Islet of Langerhans (tissue), 1 donor: ENCODE measurements around the gene CACNA1E.
A peak's percentile ranks its signal among the peaks of the same experiment; 100 is the strongest.

ENCODE experiments used
- FAIRE-seq: peaks from one replicate; lab custom pipeline; 2011; peaks lifted over from hg19 to GRCh38; lab: Jason Lieb, UNC

Gene CACNA1E

DNA sequence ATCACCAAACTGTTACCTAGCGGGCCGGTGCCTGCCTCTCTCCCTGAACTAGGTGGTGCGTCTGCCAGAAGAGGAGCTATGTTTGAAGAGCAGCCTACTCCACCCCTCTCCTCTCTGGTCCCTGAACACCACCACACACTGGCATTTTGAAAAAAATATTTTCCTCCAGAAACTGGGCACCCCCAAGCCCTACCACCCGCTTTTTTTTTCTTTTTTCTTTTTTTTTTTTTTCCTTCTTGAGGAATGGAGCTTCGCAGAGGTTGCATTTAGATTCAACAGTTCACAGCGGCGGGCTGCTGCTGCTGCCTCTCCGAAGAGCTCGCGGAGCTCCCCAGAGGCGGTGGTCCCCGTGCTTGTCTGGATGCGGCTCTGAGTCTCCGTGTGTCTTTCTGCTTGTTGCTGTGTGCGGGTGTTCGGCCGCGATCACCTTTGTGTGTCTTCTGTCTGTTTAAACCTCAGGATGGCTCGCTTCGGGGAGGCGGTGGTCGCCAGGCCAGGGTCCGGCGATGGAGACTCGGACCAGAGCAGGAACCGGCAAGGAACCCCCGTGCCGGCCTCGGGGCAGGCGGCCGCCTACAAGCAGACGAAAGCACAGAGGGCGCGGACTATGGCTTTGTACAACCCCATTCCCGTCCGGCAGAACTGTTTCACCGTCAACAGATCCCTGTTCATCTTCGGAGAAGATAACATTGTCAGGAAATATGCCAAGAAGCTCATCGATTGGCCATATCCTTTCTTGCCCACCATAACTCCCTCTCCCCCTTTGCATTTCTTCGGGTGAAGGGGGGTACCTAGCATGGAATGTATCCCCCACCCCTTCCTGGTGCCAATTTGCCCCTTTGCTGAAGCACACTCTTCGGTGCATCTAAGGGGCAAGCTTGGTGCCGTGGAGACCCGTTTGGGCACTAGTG lies at the start of gene CACNA1E:
Gene CACNA1E (plus strand): TSS at position 233 of the 911 bp plus-strand sequence. CDS start 228 bp downstream, at position 461.
- FAIRE-seq: no peak

DNA sequence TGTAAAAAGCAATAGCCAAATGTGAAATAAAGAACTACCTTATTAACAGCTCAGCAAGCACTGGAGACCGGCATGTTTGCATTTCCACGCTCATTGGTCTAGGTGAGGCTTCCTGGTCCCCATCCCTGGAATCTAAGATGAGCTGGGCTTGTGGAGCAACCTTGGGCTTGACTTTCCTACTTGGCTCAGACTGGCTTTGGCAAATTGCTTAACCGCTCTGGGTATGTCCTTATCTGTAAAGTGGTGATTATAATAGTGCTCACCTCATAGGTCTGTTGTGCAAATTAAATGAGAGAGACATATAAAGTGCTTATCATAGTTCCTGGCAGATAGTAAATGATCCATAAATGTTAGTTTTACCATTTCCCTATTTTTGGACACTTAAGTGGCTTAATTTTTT lies 49.4 kb upstream of the CACNA1E start:
- FAIRE-seq: no peak

DNA sequence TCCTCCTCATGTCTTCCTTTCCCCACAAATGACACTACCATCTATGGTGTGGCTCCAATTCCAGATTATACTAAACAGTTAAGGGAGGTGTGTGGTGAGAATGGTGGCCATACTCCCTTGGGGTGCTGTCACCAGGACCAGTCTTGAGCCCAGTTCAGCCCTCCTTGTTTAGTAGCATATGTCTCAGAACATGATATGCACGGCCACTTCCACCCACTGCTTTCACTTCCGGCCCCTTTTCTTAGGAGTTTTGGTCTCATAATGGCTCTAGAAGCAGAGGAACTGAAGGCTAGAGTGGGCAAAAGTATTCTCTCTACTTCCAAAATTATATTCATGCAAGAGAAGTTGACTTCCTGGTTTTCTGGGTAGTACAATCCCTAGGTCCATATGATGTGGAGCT lies 45.3 kb upstream of the CACNA1E start:
- no peak for FAIRE-seq

DNA sequence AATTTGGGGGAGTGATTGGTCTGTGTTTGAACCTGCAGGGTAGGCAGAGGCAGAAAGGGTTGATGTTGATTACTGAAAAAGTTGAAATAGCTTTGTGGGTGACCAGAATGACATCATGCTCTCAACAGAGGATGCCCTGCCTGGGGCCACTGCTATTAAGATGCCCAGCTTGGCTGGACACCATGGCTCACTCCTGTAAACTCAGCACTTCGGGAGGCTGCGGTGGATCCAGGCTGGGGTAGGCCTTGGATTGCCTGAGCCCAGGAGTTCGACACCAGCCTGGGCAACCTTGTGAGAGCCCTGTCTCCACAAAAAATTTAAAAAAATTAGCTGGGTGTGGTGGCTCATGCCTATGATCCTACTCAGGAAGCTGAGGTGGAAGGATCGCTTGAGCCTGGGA lies 42.8 kb upstream of the CACNA1E start:
- no peak for FAIRE-seq

DNA sequence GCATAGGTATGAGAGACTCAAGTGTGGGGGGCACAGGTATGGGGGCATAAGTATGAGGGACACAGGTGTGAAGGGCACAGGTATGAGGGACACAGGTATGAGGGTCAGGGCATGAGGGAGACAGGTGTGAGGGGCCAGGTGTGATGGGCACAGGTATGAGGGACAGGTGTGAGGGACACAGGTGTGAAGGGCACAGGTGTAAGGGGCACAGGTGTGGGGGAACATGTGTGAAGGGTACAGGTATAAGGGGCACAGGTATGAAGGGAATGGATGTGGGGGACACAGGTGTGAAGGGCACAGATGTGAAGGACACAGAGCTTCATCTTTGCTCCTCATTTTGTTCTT lies 41.2 kb upstream of the CACNA1E start:
- FAIRE-seq: no peak

DNA sequence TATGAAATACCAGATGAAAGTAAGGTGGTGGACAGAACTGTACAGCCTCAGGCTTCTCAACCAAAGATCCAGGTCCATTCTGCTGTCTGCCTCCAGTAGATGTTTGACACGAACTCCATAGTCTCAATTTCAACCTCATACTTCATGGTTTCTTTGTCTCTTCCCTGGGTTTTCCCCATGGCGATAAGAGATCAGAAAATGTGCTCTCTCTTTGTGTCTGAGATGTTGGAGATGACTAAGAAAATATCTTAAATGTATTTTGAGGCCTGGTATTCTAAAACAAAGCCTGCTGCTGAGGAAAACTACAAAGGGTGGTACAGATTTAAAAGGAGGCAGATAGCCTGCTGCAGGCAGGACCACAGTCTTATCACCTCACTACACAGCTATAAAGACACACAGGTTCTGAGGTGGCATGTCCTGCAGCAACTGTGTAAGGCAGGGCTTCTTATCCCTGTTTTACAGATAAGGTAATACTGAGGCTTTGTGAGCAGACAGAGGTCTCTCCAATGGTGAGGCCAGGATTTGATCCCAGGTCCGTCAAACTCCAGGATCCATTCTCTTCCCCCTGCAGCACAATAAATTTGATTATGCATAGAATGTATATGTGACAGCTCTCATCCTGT lies 40.0 kb upstream of the CACNA1E start:
- no peak for FAIRE-seq

DNA sequence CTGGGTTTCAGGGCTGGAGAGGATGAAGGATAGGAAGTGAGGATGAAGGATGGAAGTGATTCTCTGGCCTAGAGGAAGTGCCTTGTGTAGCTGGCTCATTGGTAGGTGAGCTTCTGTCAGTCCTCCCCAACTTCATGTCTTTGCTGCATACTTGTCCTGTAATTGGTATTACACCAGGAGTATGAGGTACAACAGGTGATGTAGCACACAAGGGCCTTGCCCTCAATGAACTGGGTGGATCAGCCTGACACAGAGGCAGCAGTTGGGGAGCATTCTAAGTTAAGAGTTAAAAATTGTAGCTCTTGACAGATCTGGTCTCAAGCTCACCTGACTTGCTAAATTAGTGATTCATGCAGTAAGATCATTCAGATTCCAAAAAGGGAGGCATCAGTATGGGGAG lies 37.9 kb upstream of the CACNA1E start:
- no peak for FAIRE-seq

DNA sequence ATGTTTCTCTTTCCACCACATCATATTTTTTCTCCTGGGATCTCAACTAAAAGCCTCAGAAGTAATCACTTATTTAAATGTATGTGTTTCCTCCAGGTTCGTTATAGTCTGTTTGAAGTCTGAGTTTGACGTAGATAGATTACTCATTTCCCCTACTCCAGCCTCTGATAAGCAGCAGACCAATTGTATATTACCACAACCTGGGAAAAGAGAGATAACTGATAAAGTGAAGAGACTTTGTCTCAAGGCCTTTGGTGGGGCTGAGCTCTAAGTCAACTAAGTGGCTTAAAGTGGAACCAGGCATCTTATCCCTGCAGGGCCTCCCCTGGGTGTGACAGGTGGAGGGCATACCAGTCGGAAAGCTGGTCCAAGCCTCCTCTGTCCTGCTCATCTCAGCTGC lies 34.9 kb upstream of the CACNA1E start:
- FAIRE-seq: no peak

DNA sequence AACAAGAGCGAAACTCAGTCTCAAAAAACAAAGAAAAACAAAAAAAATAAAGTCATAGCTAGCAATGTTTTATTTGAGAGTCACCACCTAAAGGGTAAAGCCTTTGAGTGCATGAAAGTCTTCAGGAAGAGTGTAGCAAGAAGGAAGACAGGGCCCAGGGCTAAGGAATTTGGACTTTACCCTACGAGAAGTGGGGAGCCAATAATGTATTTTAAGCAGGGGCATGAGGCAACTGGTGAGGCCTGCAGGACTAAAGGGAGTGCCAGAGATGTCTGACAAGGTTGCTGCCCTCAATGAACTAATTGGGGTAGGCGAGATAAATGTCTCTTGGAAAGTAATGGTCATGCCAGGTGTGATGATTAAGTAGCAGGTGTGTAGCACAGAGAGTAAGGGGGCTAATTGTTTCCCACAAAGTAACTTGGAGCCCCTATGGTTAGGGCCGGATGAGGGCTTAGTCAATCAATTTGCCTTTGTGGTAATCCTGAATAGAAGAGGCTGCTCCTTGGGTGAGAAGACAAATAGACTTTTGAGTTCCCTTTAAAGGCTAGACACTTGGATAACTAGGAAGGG lies 31.6 kb upstream of the CACNA1E start:
- no peak for FAIRE-seq

DNA sequence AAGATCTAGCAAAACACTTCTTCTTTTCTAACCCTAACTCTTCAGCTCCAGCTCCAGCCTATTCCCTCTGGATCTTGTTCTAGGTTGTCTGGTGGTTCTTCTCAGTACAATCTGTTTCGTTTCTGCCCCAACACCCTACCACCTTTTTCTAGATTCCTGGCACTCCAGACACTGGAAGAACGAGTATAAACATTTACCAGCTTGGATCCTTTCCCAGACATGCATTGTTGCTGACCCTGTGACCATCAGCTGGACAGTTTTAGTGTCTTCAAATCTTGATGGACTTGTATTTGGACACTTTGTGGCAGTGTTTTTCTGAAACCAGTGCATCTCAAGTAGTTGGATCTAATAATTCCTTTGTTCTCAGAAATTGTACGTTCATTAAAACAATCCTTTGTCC lies 30.6 kb upstream of the CACNA1E start:
- no peak for FAIRE-seq

DNA sequence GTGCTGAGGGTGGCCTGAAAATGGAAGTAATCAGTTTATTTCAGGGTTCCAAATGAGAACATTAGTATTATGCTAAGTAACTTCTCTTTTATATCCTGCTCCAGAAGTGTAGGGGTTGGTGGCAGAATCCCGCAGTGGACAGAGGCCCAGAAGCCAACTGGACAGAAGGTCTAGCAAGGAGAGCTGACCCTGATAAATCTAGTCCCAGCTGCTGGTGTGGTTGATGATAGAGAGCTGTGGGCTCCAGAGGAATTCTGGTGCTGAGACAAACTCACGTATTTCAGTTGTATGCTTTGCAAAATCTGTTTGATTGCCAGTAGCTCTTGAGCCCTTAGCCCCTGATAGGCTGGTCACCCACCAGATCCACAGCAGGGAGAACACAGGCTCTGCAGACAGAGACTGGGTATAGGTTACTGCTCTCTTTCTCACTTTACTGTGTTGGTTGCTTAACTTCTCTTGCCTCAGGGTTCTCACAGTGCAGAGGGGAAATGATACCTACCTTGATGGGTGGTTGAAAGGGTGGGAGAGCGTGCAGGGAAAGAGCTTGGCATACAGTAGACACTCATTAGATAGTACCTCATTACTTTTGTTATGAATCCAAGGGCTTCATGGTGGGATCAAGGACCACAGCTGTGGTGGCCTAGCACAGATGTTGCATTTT lies 29.6 kb upstream of the CACNA1E start:
- FAIRE-seq: no peak

DNA sequence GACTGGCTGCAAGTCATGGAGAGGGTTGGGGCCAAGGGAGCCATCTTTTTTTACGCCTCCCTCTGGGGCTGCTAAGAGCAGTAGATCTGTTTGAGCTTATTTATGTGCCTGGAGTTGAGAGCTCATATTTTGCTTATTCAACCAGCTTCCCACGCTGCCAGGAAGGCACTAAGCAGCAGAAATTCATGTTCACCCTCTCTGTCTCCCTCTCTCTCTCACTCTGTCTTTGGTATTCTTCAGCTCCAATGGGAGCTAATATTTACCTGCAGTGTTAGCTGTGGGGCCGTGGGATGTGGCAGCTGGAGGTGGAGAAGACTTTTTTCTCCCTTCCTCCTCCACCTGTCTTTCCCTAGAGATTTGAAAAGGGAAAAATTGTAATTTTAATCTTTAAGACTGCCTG lies 26.8 kb upstream of the CACNA1E start:
- FAIRE-seq: no peak

DNA sequence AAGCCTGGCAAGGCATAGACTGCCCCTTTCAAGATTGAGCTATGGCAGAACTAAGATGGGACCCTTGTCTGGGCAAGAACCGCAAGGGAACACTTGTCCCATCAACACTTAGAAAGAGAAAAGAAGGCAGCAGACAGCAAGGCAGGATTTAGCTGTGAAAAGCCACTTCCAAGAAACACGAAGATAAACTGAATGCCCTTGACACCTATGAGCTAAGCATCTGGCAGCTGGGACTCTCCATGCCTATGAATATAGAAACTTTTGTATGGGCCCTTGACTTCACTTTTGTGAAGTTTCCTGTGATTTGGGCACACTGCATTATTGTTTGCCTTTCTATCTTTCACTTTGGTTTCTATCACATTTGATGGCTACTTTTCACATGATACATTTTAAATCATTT lies 24.9 kb upstream of the CACNA1E start:
- FAIRE-seq: no peak

DNA sequence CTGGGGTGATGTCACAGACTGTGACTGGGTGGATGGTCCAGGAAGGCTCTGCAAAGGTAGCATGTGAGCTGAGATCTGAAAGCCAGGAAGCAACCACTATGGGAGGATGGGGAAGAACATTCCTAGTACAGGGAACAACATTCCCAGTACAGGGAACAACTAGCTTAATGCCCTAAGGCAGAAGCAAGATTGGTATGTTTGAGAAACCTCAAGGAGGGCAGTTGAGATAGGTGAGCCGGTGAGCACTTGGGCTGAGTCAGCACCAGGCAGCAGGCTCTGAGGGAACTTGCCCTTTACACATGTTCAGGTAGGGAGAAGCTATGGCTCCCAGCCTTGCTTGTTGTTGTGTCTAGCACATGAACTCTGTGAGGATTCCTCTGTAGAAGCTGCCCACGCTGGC lies 24.2 kb upstream of the CACNA1E start:
- no peak for FAIRE-seq

DNA sequence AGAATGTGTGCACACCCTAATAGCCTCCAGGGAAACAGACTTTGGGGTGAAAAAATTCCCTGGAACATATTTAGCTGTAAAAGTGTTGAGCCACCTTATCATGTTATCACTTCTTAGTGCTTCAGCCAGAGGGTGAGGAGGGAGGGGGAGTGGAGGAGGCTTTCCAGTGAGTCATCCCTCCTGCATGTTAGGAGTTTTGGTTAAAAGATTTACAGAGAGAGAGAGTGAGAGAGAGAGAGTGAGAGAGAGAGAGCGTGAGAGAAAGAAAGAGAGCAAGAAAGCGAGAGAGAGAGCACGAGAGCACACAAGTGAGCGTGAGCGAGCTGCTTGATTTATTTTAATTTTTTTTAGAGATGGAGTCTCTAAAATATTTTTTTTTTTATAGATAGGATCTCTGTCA lies 13.5 kb upstream of the CACNA1E start:
- FAIRE-seq: no peak

DNA sequence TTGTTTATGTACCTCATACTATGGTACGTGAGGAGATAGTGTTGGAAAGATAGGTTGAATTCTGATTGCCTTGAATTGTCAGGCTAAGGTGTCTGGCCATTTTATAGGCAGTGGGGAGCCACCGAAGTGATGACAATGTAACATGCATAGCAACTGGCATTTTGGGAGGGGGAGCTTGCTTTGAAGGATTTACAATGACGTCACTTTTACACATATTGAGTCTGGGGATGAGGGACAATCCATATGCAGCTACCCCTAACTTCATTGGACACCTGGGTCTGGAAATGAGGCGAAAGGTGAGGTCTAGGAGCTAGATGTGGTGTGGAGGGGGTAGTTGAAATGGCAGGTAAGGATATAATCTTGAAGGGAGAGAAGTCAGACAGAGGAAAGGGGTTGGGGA lies 7.7 kb upstream of the CACNA1E start:
- FAIRE-seq: no peak

DNA sequence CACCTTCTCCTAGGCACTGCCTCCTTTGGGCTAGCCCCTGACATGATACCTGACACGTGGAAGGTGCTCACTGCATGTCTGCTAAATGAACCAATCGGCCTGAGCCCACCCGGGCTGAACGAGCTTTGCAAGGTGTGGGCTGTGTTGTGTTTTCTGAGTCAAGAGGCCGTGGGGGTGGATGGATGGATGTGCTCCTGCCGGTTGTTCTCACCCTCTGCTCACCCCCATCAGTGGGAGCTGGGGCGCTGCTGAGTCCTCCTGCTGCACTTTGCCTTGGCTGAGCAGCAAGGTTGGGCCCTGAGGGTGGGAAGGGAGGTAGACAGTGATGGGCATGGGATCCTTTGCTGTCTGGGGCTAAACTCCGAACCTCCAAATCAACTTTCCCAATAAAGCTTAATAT lies 6.7 kb upstream of the CACNA1E start:
- no peak for FAIRE-seq

DNA sequence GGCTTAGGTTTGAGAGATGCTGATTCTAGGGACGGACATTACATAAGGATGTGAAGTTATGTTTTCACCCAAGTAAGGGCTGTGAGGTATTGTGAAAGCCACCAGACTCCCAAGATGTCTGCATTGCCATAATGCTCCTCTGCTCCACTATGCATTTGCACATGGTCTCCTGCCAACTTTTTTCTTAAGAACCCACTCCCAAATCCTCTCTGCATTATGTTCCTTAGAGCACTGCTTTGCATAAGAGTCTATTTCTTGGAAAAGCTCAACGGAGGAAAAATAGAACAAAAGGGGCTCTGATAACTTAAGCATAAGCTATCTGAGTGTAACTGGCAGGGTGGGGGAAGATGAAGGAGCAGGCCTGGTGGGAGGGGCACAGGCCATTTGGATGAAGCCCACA lies 5.0 kb upstream of the CACNA1E start:
- no peak for FAIRE-seq

DNA sequence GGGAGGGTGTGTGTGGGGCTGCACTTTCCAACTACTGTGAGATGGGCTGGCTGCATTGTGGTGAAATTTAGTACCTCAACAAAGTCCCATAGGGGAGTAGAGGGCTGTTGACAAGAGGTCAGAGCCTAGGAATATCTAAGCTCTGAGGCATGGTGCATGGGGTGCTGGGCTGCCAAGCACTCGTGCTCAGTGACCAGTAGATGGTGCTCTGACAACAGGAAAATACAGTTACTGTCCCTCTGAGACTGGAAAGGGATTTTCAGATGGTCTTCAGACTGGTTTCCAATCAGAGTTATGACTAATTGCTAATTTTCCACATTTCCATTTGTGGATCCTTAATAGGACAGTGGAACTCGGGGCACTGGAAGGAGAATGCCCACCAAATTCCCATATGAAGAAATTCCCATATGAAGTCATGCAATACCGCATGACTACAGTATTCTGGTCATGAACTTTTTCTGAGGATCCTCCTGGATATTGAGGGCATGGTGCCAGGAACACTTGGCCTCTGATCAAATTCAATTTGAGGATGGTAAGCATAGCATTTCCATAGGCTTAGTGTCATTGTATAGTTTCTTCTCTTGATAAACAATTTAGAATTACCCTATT lies 4.1 kb upstream of the CACNA1E start:
- FAIRE-seq: peak; percentile 51

DNA sequence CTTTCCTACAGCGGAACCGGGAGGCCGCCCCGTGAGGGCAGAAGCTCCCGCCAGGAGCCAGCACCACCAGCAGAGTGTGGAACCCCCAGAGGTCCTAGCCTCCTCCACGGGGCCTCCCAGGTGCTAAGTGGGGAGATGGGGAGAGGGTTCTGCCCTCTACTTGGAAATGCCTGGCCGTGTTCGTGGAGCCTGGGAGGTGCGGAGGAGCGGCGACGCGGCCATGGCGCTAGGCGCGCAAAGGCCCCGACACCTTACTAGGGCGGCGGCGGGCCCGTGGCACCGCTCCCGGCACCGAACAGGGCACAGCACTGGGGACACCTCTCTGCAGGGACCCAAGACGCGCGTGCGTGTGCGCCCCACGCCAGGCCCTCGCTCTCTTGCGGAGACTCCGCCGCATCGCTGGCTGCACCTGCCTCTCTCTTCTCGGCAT lies 1.3 kb upstream of the CACNA1E start:
- no peak for FAIRE-seq

DNA sequence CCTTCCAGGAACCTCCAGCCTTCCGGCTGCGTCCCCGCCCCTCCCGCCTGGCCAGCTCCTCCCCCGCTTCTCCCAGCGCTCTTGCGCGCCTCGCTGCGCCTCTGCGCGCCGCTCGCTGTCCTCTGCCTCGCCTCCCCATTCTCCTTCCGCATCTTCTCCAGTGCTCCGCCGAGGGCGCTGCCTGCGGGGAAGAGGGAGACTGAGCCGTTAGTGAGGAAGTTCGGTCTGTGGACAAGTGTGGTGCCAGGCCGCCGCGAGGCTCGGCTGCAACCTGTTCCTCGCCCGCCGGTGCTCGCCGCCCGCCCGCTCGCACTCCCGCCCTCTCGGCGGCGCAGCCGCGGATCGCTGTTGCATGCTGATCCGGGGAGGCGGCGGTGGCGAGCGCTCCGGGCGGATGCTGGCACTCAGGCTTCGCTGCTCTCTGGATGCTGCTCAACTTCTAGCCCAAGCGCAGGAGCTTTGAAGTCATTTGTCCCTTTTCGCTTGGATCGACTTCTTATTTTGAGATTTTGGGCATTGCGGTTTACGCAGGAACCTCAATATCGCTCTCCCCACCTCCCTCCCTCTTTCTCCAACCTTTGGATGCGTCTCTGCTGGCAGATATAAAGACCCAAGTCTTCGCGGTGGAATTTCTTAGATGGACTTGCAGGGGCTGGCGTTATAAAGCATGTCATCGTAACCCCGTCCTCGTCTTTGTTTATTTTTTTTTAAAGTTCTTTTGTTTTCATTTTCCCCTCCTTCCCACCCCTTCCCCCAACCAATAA lies 614 bp upstream of the CACNA1E start:
- no peak for FAIRE-seq

DNA sequence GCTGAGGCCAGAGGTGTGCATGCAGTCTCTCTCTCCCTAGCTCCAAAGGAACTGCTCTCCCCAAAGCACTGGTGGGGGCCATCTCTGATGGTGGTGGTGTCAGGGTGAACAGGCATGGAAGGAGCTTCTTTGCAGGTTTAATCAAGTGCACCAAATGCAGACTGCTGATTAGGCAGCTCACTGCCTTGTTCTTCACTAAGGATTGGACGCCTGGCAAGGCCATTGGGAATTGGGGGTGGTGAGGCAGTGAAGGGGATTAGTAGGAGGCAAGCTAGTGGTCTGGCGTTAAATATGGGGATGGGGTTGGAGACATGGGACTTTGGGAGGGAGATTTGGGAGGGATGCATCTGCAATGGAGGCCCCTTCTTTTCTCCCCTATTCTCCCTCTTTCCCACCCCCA lies 1.5 kb downstream of the CACNA1E start:
- FAIRE-seq: no peak
